ENCODE results near the gene STK10. TPM values are rescaled to one million over a fixed set of nuclear protein-coding genes. Genes with fewer than 3 reads are reported as not detected.

Gene STK10
- total RNA-seq, 2 donors from 2014 or later: 140 to 158 TPM

GRCh38 chr5:172052450-172053236 is 135.4 kb downstream of the STK10 start:
- H3K4me3 Mint-ChIP-seq: no peak overlapping the region
- no peak for ATAC-seq (replicated peaks)
- peaks cover 12% of the 10 kb centered on the region for H3K4me1 Mint-ChIP-seq
- peaks cover 100% of the 10 kb centered on the region for H3K36me3 Mint-ChIP-seq (ENCODE audit: low read depth)
- no peaks in the 10 kb centered on the region for H3K27me3 Mint-ChIP-seq
- H3K27ac Mint-ChIP-seq: no peak overlapping the region
- H3K9me3 Mint-ChIP-seq: no peaks in the 10 kb centered on the region

DNA sequence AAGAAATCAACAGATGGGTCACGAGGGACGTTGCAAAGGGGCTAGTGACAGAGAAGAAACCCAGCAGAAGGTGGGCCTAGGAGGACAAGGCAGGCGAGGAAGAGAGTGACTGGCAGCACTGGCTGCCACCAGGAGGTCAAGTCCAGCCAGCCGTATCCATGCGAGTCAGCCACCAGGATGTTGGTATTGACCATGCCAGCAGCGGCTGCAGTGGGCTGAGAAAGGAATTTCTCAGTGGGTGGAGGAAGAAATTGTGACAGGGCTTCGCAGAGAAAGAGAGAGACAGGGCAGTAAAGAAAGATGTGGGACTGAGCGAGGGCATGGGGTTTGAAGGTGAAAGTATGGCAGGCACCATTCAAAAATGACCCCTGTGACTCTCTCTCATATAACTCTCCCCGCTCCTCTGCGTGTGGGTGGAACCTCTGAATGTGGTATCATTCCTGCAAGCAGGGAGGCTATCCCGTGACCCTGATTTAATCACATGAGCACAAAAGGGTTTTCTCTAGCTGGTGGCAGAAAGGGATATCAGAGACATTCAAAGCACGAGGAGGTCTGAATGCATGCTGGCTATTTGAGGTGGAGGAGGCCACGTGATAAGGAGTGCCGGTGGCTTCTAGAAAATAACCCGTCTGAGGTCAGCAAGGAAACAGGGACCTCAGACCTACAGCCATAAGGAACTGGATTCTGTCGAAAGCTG is 136.2 kb downstream of the STK10 start:
- H3K27me3 Mint-ChIP-seq: no peaks in the 10 kb centered on the region
- H3K27ac Mint-ChIP-seq: peak overlapping the region; percentile 17
- no peak for ATAC-seq (replicated peaks)
- H3K4me3 Mint-ChIP-seq: no peak overlapping the region
- H3K4me1 Mint-ChIP-seq: peaks cover 17% of the 10 kb centered on the region
- peaks cover 99% of the 10 kb centered on the region for H3K36me3 Mint-ChIP-seq (ENCODE audit: low read depth)
- no peaks in the 10 kb centered on the region for H3K9me3 Mint-ChIP-seq

- Mint-ChIP-seq H3K36me3 (ENCODE audit: low read depth) (peaks cover 93% of the 10 kb centered on the region), H3K27ac (no peak overlapping the region), H3K4me1 (peaks cover 17% of the 10 kb centered on the region), H3K9me3 (no peaks in the 10 kb centered on the region), H3K4me3 (no peak overlapping the region), H3K27me3 (no peaks in the 10 kb centered on the region)
- ATAC-seq (replicated peaks): no peak
These were observed 137.9 kb downstream of the STK10 start for GRCh38 chr5:172050080-172050479.

GRCh38 chr5:172049226-172049796 is 138.7 kb downstream of the STK10 start:
- no peak for ATAC-seq (replicated peaks)
- no peaks in the 10 kb centered on the region for H3K27me3 Mint-ChIP-seq
- H3K4me3 Mint-ChIP-seq: no peak overlapping the region
- H3K4me1 Mint-ChIP-seq: peaks cover 17% of the 10 kb centered on the region
- H3K27ac Mint-ChIP-seq: peak overlapping the region; percentile 71
- H3K36me3 Mint-ChIP-seq (ENCODE audit: low read depth): peaks cover 93% of the 10 kb centered on the region
- no peaks in the 10 kb centered on the region for H3K9me3 Mint-ChIP-seq

GRCh38 chr5:172048539-172049101 is 139.4 kb downstream of the STK10 start:
- no peak for ATAC-seq (replicated peaks)
- Mint-ChIP-seq H3K4me3 (peak overlapping the region; percentile 14), H3K9me3 (no peaks in the 10 kb centered on the region), H3K27ac (peak overlapping the region; percentile 71), H3K4me1 (peaks cover 17% of the 10 kb centered on the region), H3K36me3 (ENCODE audit: low read depth) (peaks cover 93% of the 10 kb centered on the region), H3K27me3 (no peaks in the 10 kb centered on the region)

DNA sequence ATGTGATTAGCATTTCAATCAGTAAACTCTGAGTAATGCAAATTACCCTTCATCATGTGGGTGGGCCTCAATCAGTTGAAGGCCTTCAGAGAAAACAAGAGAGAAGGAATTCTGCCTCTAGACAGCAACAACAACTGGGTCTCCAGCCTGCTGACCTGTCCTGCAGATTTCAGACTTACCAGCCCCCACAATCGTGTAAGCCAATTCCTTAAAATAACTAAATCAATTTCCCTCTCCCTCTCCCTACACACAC is 139.9 kb downstream of the STK10 start:
- peaks cover 17% of the 10 kb centered on the region for H3K4me1 Mint-ChIP-seq
- peak overlapping the region; percentile 71 for H3K27ac Mint-ChIP-seq
- H3K36me3 Mint-ChIP-seq (ENCODE audit: low read depth): peaks cover 93% of the 10 kb centered on the region
- no peak for ATAC-seq (replicated peaks)
- peak overlapping the region; percentile 14 for H3K4me3 Mint-ChIP-seq
- H3K9me3 Mint-ChIP-seq: no peaks in the 10 kb centered on the region
- H3K27me3 Mint-ChIP-seq: no peaks in the 10 kb centered on the region

DNA sequence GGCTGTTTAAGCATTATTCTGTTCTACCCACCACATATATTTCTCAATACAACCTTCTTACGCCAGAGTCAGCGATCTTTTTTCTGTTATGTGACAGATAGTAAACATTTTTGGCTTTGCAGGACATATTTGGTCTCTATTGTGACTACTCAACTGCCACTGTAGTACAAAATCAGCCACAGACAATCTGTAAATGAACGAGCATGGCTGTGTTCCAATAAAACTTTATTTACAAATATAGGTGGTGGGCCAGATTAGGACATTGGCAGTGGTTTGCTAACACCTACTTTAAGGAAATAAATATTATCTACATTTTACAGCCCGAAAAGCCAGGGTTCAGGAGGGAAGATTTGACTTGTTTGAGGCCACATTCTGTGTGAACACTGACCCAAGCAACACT is 141.4 kb downstream of the STK10 start:
- peaks cover 17% of the 10 kb centered on the region for H3K4me1 Mint-ChIP-seq
- H3K4me3 Mint-ChIP-seq: no peak overlapping the region
- peaks cover 81% of the 10 kb centered on the region for H3K36me3 Mint-ChIP-seq (ENCODE audit: low read depth)

DNA sequence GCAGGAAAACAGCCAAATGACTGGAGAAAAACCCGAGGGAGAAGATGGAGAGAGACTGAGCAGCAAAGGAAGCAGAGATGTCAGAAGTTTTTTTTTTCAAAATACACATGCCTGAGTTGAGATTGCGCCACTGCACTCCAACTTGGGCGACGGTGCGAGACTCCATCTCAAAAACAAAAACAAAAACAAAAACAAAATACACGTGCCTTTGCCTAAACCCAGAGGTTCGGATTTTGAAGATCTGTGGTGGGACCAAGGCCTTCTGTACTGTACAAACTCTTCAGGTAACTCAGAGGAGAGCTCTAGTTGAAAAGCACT is 142.8 kb downstream of the STK10 start:
- peaks cover 17% of the 10 kb centered on the region for H3K4me1 Mint-ChIP-seq
- H3K9me3 Mint-ChIP-seq: no peaks in the 10 kb centered on the region
- no peaks in the 10 kb centered on the region for H3K27me3 Mint-ChIP-seq
- ATAC-seq (replicated peaks): no peak
- H3K36me3 Mint-ChIP-seq (ENCODE audit: low read depth): peaks cover 68% of the 10 kb centered on the region
- H3K27ac Mint-ChIP-seq: peak overlapping the region; percentile 58
- H3K4me3 Mint-ChIP-seq: no peak overlapping the region

More for the DNA sequence above, 141.4 kb downstream of the STK10 start:
- H3K27ac Mint-ChIP-seq: peak overlapping the region; percentile 79
- no peaks in the 10 kb centered on the region for H3K27me3 Mint-ChIP-seq
- H3K9me3 Mint-ChIP-seq: no peaks in the 10 kb centered on the region
- no peak for ATAC-seq (replicated peaks)

DNA sequence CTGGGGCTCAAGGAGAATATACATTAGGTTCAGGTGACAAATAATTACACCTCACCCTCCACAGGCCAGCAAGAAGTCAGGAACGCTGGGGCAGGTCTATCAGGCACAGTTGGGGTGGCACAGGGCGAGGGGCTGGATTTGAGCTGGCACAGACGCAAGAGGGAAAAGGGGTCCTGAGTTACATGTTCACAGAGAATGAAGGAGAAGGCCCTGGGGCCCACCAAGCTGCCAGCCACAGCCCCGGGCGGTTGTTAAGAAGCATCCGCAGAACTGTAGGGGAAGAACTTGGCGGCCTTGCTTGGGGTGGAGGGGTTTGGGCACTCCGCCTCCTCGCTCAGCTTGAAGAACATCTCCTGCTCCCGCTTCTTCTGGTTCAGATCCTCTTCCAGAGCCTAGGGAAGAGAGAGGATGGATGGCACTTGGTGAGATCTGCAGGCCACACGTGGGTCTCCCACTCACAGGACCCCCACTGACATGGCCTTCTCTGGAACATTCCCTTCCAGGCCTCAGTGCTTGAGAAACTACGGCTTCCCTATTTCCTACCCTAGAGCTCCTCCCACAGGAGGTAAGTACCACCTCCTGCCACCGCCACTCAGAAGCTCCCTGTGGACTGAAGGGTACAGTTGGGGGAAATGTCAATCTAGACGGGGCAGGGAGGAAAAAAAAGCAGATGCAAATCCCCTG is 143.3 kb downstream of the STK10 start:
- no peak overlapping the region for H3K4me3 Mint-ChIP-seq
- H3K27me3 Mint-ChIP-seq: no peaks in the 10 kb centered on the region
- peaks cover 19% of the 10 kb centered on the region for H3K4me1 Mint-ChIP-seq
- H3K36me3 Mint-ChIP-seq (ENCODE audit: low read depth): peaks cover 63% of the 10 kb centered on the region
- no peak for ATAC-seq (replicated peaks)
- no peaks in the 10 kb centered on the region for H3K9me3 Mint-ChIP-seq
- peak overlapping the region; percentile 58 for H3K27ac Mint-ChIP-seq

GRCh38 chr5:172043865-172044264 is 144.2 kb downstream of the STK10 start:
- peaks cover 16% of the 10 kb centered on the region for H3K4me1 Mint-ChIP-seq
- H3K27ac Mint-ChIP-seq: no peak overlapping the region
- H3K36me3 Mint-ChIP-seq (ENCODE audit: low read depth): peaks cover 54% of the 10 kb centered on the region
- no peaks in the 10 kb centered on the region for H3K9me3 Mint-ChIP-seq
- ATAC-seq (replicated peaks): no peak
- H3K27me3 Mint-ChIP-seq: no peaks in the 10 kb centered on the region
- no peak overlapping the region for H3K4me3 Mint-ChIP-seq

DNA sequence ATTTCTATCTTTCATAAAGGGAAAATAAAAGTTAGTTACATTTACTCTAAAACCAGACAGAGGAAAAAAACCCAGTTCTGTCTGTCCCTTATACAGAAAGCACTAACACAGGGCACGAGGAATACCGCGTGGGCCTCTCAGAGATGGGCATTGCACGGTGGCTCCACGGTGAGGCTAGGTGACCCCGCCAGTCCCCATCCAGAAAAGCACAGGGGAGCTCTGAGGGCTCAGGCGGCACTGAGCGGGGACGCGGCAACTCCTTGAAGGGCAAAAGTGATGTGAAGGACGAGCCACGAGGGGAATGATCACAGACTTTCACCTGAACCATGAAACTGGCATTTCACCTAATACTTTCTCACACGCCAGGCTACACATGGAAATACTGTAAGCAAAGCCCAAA is 145.8 kb downstream of the STK10 start:
- peaks cover 38% of the 10 kb centered on the region for H3K36me3 Mint-ChIP-seq (ENCODE audit: low read depth)

GRCh38 chr5:172038167-172038566 is 149.9 kb downstream of the STK10 start:
- no peaks in the 10 kb centered on the region for H3K27me3 Mint-ChIP-seq

More for the DNA sequence above, 145.8 kb downstream of the STK10 start:
- ATAC-seq (replicated peaks): no peak
- Mint-ChIP-seq H3K4me1 (peaks cover 7% of the 10 kb centered on the region), H3K9me3 (no peaks in the 10 kb centered on the region), H3K27ac (no peak overlapping the region), H3K4me3 (no peak overlapping the region), H3K27me3 (no peaks in the 10 kb centered on the region)

DNA sequence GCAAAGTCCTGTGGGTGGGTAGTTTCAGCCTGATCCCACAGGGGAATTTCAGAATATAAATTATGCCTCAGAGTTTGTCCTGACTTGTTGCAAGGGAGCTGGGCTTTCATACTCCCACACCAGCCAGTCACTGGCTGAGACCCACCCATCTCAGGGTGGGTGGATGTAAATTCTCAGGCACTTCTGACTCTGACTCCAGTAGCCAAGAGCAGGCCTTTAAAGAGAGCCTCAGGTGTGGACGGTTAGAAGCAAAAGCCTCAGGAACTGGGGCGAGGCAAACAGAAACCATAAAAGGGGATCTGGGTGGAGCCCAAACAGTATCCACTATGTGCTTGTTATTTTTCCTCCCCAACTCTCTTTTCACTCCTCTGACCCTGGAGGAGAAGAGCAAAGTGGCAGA is 153.0 kb downstream of the STK10 start:
- peaks cover 4% of the 10 kb centered on the region for H3K9me3 Mint-ChIP-seq
- peak overlapping the region; percentile 37 for H3K4me3 Mint-ChIP-seq
- no peaks in the 10 kb centered on the region for H3K27me3 Mint-ChIP-seq
- ATAC-seq (replicated peaks): peak; percentile 96
- peaks cover 15% of the 10 kb centered on the region for H3K4me1 Mint-ChIP-seq
- H3K27ac Mint-ChIP-seq: peak overlapping the region; percentile 0
- no peaks in the 10 kb centered on the region for H3K36me3 Mint-ChIP-seq (ENCODE audit: low read depth)

More at GRCh38 chr5:172038167-172038566, 149.9 kb downstream of the STK10 start:
- Mint-ChIP-seq H3K9me3 (no peaks in the 10 kb centered on the region), H3K4me1 (peaks cover 15% of the 10 kb centered on the region), H3K4me3 (no peak overlapping the region), H3K36me3 (ENCODE audit: low read depth) (peaks cover 3% of the 10 kb centered on the region), H3K27ac (no peak overlapping the region)
- no peak for ATAC-seq (replicated peaks)

DNA sequence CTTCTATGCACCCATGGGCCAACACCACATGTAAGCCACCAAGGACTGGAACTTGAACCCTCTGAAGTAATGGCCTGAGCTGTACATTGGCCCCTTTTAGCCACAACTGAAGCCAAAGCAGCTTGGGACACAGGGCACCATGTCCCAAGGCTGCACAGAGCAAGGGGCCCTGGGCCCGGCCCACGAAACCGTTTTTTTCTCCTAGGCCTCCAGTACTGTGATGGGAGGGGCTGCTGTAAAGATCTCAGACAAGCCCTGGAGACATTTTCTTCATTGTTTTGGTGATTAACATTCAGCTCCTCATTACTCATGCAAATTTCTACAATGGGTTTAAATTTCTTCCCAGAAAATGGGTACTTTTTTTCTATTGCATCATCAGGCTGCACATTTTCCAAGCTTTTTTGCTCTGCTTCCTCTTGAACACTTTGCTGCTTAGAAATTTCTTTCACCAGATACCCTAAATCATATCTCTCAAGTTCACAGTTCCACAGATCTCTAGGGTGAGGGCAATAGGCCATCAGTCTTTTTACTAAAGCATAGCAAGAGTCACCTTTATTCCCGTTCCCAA is 156.0 kb downstream of the STK10 start:
- peaks cover 10% of the 10 kb centered on the region for H3K4me1 Mint-ChIP-seq
- no peak overlapping the region for H3K27ac Mint-ChIP-seq
- H3K27me3 Mint-ChIP-seq: no peaks in the 10 kb centered on the region
- peaks cover 4% of the 10 kb centered on the region for H3K9me3 Mint-ChIP-seq
- no peak for ATAC-seq (replicated peaks)
- no peak overlapping the region for H3K4me3 Mint-ChIP-seq
- H3K36me3 Mint-ChIP-seq (ENCODE audit: low read depth): no peaks in the 10 kb centered on the region
